Liver (tissue), 9 donors: ENCODE results near the gene KCNE5. TPM values are rescaled to one million over a fixed set of nuclear protein-coding genes. Genes with fewer than 3 reads are reported as not detected.

Experiments
- DNase-seq: peaks from one replicate; pipeline ENCODE4 v3.0.0-alpha.2; 2017; ENCODE audit warnings: low spot score
- H3K27ac ChIP-seq, 2 donors: one replicate each; pipeline ENCODE4 v1.7.0; 2013; ENCODE audit warnings: inconsistent platforms in 2 of 2, low read length in 2 of 2, control low read depth in 1 of 2, low read depth in 1 of 2, mild to moderate bottlenecking in 1 of 2
- H3K27me3 ChIP-seq, 4 donors: one replicate each; pipeline versions ENCODE4 v1.6.1 to v1.7.0; 2013; ENCODE audit warnings: low read length in 3 of 4, inconsistent platforms in 1 of 4, mild to moderate bottlenecking in 1 of 4, moderate library complexity in 1 of 4; ENCODE audit not compliant: control insufficient read depth in 4 of 4, insufficient read depth in 4 of 4
- H3K36me3 ChIP-seq, 4 donors: one replicate each; pipeline versions ENCODE4 v1.6.1 to v1.7.0; 2013; ENCODE audit warnings: low read length in 3 of 4, mild to moderate bottlenecking in 3 of 4, low read depth in 1 of 4, moderate library complexity in 1 of 4; ENCODE audit not compliant: control insufficient read depth in 4 of 4, insufficient read depth in 3 of 4
- H3K4me1 ChIP-seq, 4 donors: one replicate each; pipeline versions ENCODE4 v1.6.1 to v1.7.0; 2013; ENCODE audit warnings: low read length in 3 of 4, mild to moderate bottlenecking in 3 of 4, moderate library complexity in 1 of 4; ENCODE audit not compliant: control insufficient read depth in 4 of 4, insufficient read depth in 4 of 4
- H3K4me3 ChIP-seq, 3 donors: one replicate each; pipeline versions ENCODE4 v1.6.1 to v1.7.0; 2013; ENCODE audit warnings: low read length in 3 of 3, control low read depth in 1 of 3, low read depth in 1 of 3, mild to moderate bottlenecking in 1 of 3
- H3K9ac ChIP-seq, 2 donors: one replicate each; pipeline ENCODE4 v1.7.0; 2013; ENCODE audit warnings: low read length in 2 of 2, mild to moderate bottlenecking in 2 of 2, moderate library complexity in 2 of 2, control low read depth in 1 of 2, low read depth in 1 of 2
- H3K9me3 ChIP-seq, 4 donors: one replicate each; pipeline versions ENCODE4 v1.6.1 to v1.7.0; 2013; ENCODE audit warnings: low read length in 3 of 4; ENCODE audit not compliant: control insufficient read depth in 4 of 4
- EGR1 ChIP-seq, 2 donors: IDR thresholded peaks; 2 replicates each; pipeline ENCODE4 v1.6.1; 2016 to 2018; ENCODE audit warnings: antibody characterized with exemption in 2 of 2, low read depth in 2 of 2
- FOXA1 ChIP-seq: IDR thresholded peaks from 2 replicates; pipeline ENCODE4 v1.6.1; 2016; ENCODE audit warnings: antibody characterized with exemption
- FOXA2 ChIP-seq: IDR thresholded peaks from 2 replicates; pipeline ENCODE4 v1.6.1; 2016; ENCODE audit warnings: antibody characterized with exemption
- GABPA ChIP-seq, 2 donors: IDR thresholded peaks in 1 of 2; conservative IDR thresholded peaks in 1 of 2; 2 replicates each; pipeline ENCODE4 v1.6.1; 2016; ENCODE audit warnings: antibody characterized with exemption in 2 of 2, mild to moderate bottlenecking in 1 of 2, moderate library complexity in 1 of 2
- HNF4A ChIP-seq, 2 donors: conservative IDR thresholded peaks; 2 replicates each; pipeline ENCODE4 v1.6.1; 2016; ENCODE audit warnings: antibody characterized with exemption in 2 of 2, mild to moderate bottlenecking in 2 of 2
- HNF4G ChIP-seq: IDR thresholded peaks from 2 replicates; pipeline ENCODE4 v1.6.1; 2016; ENCODE audit warnings: antibody characterized with exemption
- JUND ChIP-seq, 2 donors: IDR thresholded peaks; 2 replicates each; pipeline ENCODE4 v1.6.1; 2016; ENCODE audit warnings: antibody characterized with exemption in 2 of 2
- MAX ChIP-seq: IDR thresholded peaks from 2 replicates; pipeline ENCODE4 v1.6.1; 2016; ENCODE audit warnings: antibody characterized with exemption
- NR2F2 ChIP-seq: IDR thresholded peaks from 2 replicates; pipeline ENCODE4 v1.6.1; 2016; ENCODE audit warnings: antibody characterized with exemption
- RAD21 ChIP-seq, 2 donors: IDR thresholded peaks; 2 replicates each; pipeline ENCODE4 v1.6.1; 2016; ENCODE audit warnings: antibody characterized with exemption in 2 of 2, mild to moderate bottlenecking in 2 of 2
- REST ChIP-seq: IDR thresholded peaks from 2 replicates; pipeline ENCODE4 v1.6.1; 2016; ENCODE audit warnings: antibody characterized with exemption, mild to moderate bottlenecking
- RXRA ChIP-seq, 2 donors: IDR thresholded peaks; 2 replicates each; pipeline ENCODE4 v1.6.1; 2017 to 2018; ENCODE audit warnings: antibody characterized with exemption in 2 of 2, mild to moderate bottlenecking in 1 of 2
- SP1 ChIP-seq: IDR thresholded peaks from 2 replicates; pipeline ENCODE4 v1.6.1; 2018; ENCODE audit warnings: antibody characterized with exemption, mild to moderate bottlenecking
- TAF1 ChIP-seq: conservative IDR thresholded peaks from 2 replicates; pipeline ENCODE4 v1.6.1; 2016; ENCODE audit warnings: antibody characterized with exemption, mild to moderate bottlenecking
- YY1 ChIP-seq: IDR thresholded peaks from 2 replicates; pipeline ENCODE4 v1.6.1; 2016; ENCODE audit warnings: antibody characterized with exemption, mild to moderate bottlenecking
- WGBS: extraction: QIAGEN DNeasy Blood & Tissue Kit; methylation state at CpG from one replicate; pipeline ENCODE4 v1.1.7; 2013; 5-methylcytosine and 5-hydroxymethylcytosine counted together
- polyA plus RNA-seq, 2 donors: library from polyadenylated mRNA; stranded (reverse) in 1 of 2; unstranded in 1 of 2; fragments of 200-250 nt in 1 of 2; fragments of >200 nt in 1 of 2; fragmentation: Nextera tagmentation in 1 of 2; extraction: Ambion mirVana in 1 of 2; gene quantifications; one replicate each; pipeline versions ENCODE4 v1.2.1 to v1.2.3, GENCODE V29; 2013 to 2015
- total RNA-seq, 2 donors: library from RNA; depleted of rRNA; stranded (reverse); fragments of >200 nt; gene quantifications; one replicate each; pipeline ENCODE4 v1.2.3, GENCODE V29; 2014
- TF ChIP-seq, protein P1 (sequence below): IDR thresholded peaks from 2 replicates; pipeline ENCODE4 v1.6.1; 2016; ENCODE audit warnings: antibody characterized with exemption
- TF ChIP-seq, protein P2 (sequence below): fragments of 150-350 bp; IDR thresholded peaks from 2 replicates; pipeline ENCODE4 v1.5.1; 2017; ENCODE audit warnings: improper control_type of control experiment, low read depth, low read length; ENCODE audit not compliant: missing input control
- TF ChIP-seq, protein P3 (sequence below): IDR thresholded peaks from 2 replicates; pipeline ENCODE4 v1.6.1; 2016; ENCODE audit warnings: antibody characterized with exemption
- donor health status: healthy.
- donor health status: healthy.
- donor health status: healthy.
- donor health status: healthy.
- donor health status: healthy.

KCNE5 gene
- total and polyA plus RNA-seq, 4 donors: 0.05 to 1.4 (median 0.33) TPM; not detected in 1

DNA sequence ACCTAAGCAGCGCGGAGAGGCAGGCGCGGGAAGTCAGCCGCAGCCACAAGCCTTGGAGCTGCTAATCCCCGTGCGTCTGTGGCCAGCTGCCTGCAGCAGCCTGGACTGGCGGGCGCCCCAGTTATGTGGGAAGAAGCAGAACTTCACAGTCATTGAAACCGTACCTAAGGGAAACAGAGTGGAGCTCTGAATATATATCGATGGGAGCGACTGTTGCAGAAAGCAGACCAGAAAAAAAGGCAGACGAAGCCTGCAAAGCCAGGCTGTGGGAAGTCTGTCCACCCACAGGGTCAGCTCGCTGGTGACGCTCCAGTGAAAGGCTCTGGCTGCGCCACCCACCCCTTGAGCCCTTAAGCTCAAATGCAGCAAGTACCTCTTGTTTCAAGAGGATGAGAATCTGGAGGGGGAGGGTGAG lies 24.7 kb downstream of the KCNE5 start:
- H3K27ac ChIP-seq: no peak overlapping the region
- H3K9me3 ChIP-seq: no peaks in the 10 kb centered on the region
- no peak overlapping the region for H3K9ac ChIP-seq
- H3K36me3 ChIP-seq: no peaks in the 10 kb centered on the region
- no peaks in the 10 kb centered on the region for H3K4me1 ChIP-seq
- H3K27me3 ChIP-seq: no peaks in the 10 kb centered on the region
- no peak for TF ChIP-seq GABPA (IDR thresholded peaks at IDR 0.05 in 1 of 2, conservative IDR thresholded peaks at IDR 0.05 in 1 of 2)
- TF ChIP-seq, protein P1, sequence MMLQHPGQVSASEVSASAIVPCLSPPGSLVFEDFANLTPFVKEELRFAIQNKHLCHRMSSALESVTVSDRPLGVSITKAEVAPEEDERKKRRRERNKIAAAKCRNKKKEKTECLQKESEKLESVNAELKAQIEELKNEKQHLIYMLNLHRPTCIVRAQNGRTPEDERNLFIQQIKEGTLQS: no peak
- TF ChIP-seq MAX: no peak
- TF ChIP-seq HNF4A (conservative IDR thresholded peaks at IDR 0.05): no peak
- no peak for TF ChIP-seq SP1
- no peak for TF ChIP-seq HNF4G
- no peak for TF ChIP-seq FOXA2
- no peak for TF ChIP-seq TAF1
- no peak for TF ChIP-seq RAD21 (IDR thresholded peaks at IDR 0.05)
- no peak for TF ChIP-seq YY1
- TF ChIP-seq FOXA1: no peak
- no peak for TF ChIP-seq RXRA (IDR thresholded peaks at IDR 0.05)
- WGBS: 22% methylated on average over 16 of the region's 16 CpGs
- no peak overlapping the region for H3K4me3 ChIP-seq
- DNase-seq: no peak

GRCh38 chrX:109596015-109596414 lies 29.0 kb downstream of the KCNE5 start:
- Histone ChIP-seq H3K27ac (no peak overlapping the region), H3K9me3 (no peaks in the 10 kb centered on the region), H3K27me3 (peaks cover 0 to 3% (median 0%) of the 10 kb centered on the region in 4 donors), H3K4me1 (no peaks in the 10 kb centered on the region), H3K9ac (no peak overlapping the region), H3K4me3 (no peak overlapping the region), H3K36me3 (no peaks in the 10 kb centered on the region)
- no peak for DNase-seq
- no peak for TF ChIP-seq GABPA (IDR thresholded peaks at IDR 0.05 in 1 of 2, conservative IDR thresholded peaks at IDR 0.05 in 1 of 2)
- no peak for TF ChIP-seq NR2F2
- no peak for TF ChIP-seq FOXA2
- TF ChIP-seq HNF4A (conservative IDR thresholded peaks at IDR 0.05): no peak
- no peak for TF ChIP-seq TAF1
- TF ChIP-seq, protein P2, sequence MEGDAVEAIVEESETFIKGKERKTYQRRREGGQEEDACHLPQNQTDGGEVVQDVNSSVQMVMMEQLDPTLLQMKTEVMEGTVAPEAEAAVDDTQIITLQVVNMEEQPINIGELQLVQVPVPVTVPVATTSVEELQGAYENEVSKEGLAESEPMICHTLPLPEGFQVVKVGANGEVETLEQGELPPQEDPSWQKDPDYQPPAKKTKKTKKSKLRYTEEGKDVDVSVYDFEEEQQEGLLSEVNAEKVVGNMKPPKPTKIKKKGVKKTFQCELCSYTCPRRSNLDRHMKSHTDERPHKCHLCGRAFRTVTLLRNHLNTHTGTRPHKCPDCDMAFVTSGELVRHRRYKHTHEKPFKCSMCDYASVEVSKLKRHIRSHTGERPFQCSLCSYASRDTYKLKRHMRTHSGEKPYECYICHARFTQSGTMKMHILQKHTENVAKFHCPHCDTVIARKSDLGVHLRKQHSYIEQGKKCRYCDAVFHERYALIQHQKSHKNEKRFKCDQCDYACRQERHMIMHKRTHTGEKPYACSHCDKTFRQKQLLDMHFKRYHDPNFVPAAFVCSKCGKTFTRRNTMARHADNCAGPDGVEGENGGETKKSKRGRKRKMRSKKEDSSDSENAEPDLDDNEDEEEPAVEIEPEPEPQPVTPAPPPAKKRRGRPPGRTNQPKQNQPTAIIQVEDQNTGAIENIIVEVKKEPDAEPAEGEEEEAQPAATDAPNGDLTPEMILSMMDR: no peak
- TF ChIP-seq RAD21 (IDR thresholded peaks at IDR 0.05): no peak
- TF ChIP-seq HNF4G: no peak
- TF ChIP-seq, protein P1: no peak
- no peak for TF ChIP-seq RXRA (IDR thresholded peaks at IDR 0.05)
- no peak for TF ChIP-seq YY1
- no peak for TF ChIP-seq FOXA1
- no peak for TF ChIP-seq EGR1 (IDR thresholded peaks at IDR 0.05; ENCODE audit: low read depth in 2 of 2)
- no peak for TF ChIP-seq REST
- no peak for TF ChIP-seq SP1
- TF ChIP-seq MAX: no peak
- TF ChIP-seq, protein P3, sequence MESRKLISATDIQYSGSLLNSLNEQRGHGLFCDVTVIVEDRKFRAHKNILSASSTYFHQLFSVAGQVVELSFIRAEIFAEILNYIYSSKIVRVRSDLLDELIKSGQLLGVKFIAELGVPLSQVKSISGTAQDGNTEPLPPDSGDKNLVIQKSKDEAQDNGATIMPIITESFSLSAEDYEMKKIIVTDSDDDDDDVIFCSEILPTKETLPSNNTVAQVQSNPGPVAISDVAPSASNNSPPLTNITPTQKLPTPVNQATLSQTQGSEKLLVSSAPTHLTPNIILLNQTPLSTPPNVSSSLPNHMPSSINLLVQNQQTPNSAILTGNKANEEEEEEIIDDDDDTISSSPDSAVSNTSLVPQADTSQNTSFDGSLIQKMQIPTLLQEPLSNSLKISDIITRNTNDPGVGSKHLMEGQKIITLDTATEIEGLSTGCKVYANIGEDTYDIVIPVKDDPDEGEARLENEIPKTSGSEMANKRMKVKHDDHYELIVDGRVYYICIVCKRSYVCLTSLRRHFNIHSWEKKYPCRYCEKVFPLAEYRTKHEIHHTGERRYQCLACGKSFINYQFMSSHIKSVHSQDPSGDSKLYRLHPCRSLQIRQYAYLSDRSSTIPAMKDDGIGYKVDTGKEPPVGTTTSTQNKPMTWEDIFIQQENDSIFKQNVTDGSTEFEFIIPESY: no peak
- no peak for TF ChIP-seq JUND (IDR thresholded peaks at IDR 0.05)
- 91% methylated on average over 3 of the region's 3 CpGs for WGBS
